Endothelial cell of umbilical vein (primary cell): ENCODE measurements around the gene RBFOX1.

ENCODE experiments used
- EZH2 ChIP-seq: IDR thresholded peaks from 2 replicates; pipeline ENCODE4 v1.6.1; 2012; ENCODE audit warnings: borderline replicate concordance, low read depth, mild to moderate bottlenecking, moderate library complexity, low read length, inconsistent platforms; ENCODE audit not compliant: severe bottlenecking
- POLR2A ChIP-seq: IDR thresholded peaks from 2 replicates; pipeline ENCODE4 v1.6.1; 2012; ENCODE audit warnings: low read depth, mild to moderate bottlenecking, control low read depth, low read length
- TF ChIP-seq, protein P1 (sequence below), 2 donors: IDR thresholded peaks; 1 replicate in 1 of 2; 2 replicates in 1 of 2; pipeline ENCODE4 v1.5.1; 2011; ENCODE audit warnings: low read length in 2 of 2, mild to moderate bottlenecking in 2 of 2, moderate library complexity in 2 of 2, control low read depth in 1 of 2, inconsistent platforms in 1 of 2, low read depth in 1 of 2; ENCODE audit not compliant: insufficient read depth in 1 of 2; ENCODE audit errors: extremely low read depth in 1 of 2

DNA sequence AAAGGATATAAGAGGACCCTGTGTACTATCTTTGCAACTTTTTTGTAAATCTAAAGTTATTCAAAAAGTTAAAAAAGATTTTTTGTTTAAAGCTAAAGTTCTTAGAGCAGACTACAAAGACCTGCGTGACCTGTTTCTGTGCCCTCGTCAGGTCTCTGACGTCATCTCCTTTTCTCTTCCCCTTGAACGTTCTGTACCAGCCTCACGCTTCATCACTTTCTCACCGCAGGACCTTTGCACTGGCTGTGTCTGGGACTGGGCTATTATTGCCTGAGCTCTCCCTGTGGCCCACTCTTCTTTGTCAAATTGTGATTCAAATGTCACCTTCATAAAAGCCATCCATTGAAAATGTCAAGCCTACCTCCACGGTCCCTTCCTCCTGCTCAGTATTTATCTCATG lies 222.8 kb downstream of the RBFOX1 start:
- no peak for TF ChIP-seq POLR2A
- TF ChIP-seq, protein P1, sequence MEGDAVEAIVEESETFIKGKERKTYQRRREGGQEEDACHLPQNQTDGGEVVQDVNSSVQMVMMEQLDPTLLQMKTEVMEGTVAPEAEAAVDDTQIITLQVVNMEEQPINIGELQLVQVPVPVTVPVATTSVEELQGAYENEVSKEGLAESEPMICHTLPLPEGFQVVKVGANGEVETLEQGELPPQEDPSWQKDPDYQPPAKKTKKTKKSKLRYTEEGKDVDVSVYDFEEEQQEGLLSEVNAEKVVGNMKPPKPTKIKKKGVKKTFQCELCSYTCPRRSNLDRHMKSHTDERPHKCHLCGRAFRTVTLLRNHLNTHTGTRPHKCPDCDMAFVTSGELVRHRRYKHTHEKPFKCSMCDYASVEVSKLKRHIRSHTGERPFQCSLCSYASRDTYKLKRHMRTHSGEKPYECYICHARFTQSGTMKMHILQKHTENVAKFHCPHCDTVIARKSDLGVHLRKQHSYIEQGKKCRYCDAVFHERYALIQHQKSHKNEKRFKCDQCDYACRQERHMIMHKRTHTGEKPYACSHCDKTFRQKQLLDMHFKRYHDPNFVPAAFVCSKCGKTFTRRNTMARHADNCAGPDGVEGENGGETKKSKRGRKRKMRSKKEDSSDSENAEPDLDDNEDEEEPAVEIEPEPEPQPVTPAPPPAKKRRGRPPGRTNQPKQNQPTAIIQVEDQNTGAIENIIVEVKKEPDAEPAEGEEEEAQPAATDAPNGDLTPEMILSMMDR (IDR thresholded peaks at IDR 0.05; ENCODE audit: extremely low read depth in 1 of 2, insufficient read depth in 1 of 2, low read depth in 1 of 2, low read length in 2 of 2), result no peak
- TF ChIP-seq EZH2, result no peak
